Suprapubic skin (tissue), 3 donors: ENCODE measurements around the gene ERCC3.

Source experiments
- CTCF ChIP-seq, 2 donors: fragments of 200-600 bp in 1 of 2; fragments of 450-650 bp in 1 of 2; sonication (generic) in 1 of 2; IDR thresholded peaks; one replicate each; pipeline ENCODE4 v1.5.1; 2016 to 2019; ENCODE audit warnings: antibody characterized with exemption in 2 of 2, mild to moderate bottlenecking in 1 of 2, moderate library complexity in 1 of 2
- EP300 ChIP-seq: sonication (generic); formaldehyde crosslinking; IDR thresholded peaks from one replicate; pipeline ENCODE4 v1.6.1; 2017; ENCODE audit warnings: antibody characterized with exemption
- POLR2A ChIP-seq, 2 donors: fragments of 450-650 bp; IDR thresholded peaks; one replicate each; pipeline ENCODE4 v1.6.1; 2017; ENCODE audit warnings: antibody characterized with exemption in 2 of 2, mild to moderate bottlenecking in 2 of 2, moderate library complexity in 2 of 2

GRCh38 chr2:127216593-127216992 is 77.4 kb downstream of the ERCC3 start:
- no peak for TF ChIP-seq CTCF (IDR thresholded peaks at IDR 0.05)
- no peak for TF ChIP-seq POLR2A (IDR thresholded peaks at IDR 0.05)
- TF ChIP-seq EP300, result no peak
